ENCODE results near the gene PKIB. TPM values are rescaled to one million over a fixed set of nuclear protein-coding genes. Genes with fewer than 3 reads are reported as not detected.
"Not testable (repeated sequence)": the region's sequence is repeated elsewhere in the genome, so short reads cannot be mapped to it uniquely, and the experiment has no call there.

Gene PKIB
- total RNA-seq, result 1 to 10 TPM in 1 of 2 experiments, under 1 TPM in 1; 0.78 to 1.3 TPM

- H3K4me1 Mint-ChIP-seq, result peaks cover 12% of the 10 kb centered on the region
- peak within 1 kb of the TSS; percentile 93 for H3K4me3 Mint-ChIP-seq
- peak within 1 kb of the TSS; percentile 2 for H3K27ac Mint-ChIP-seq
- ATAC-seq (ENCODE audit: low read depth) (peak; percentile 95), DNase-seq (peak; percentile 67)
- POLR2A ChIA-PET, result no interaction called here
- no peaks in the 10 kb centered on the region for H3K36me3 Mint-ChIP-seq
- H3K27me3 Mint-ChIP-seq, result peaks cover 35% of the 10 kb centered on the region
- H3K9me3 Mint-ChIP-seq, result no peaks in the 10 kb centered on the region
Measured at GRCh38 chr6:122609881-122610689, at the start of gene PKIB. Gene PKIB, plus strand, starts transcription at chr6:122610405. Its CDS starts 107,390 bp downstream, at chr6:122717795.

DNA sequence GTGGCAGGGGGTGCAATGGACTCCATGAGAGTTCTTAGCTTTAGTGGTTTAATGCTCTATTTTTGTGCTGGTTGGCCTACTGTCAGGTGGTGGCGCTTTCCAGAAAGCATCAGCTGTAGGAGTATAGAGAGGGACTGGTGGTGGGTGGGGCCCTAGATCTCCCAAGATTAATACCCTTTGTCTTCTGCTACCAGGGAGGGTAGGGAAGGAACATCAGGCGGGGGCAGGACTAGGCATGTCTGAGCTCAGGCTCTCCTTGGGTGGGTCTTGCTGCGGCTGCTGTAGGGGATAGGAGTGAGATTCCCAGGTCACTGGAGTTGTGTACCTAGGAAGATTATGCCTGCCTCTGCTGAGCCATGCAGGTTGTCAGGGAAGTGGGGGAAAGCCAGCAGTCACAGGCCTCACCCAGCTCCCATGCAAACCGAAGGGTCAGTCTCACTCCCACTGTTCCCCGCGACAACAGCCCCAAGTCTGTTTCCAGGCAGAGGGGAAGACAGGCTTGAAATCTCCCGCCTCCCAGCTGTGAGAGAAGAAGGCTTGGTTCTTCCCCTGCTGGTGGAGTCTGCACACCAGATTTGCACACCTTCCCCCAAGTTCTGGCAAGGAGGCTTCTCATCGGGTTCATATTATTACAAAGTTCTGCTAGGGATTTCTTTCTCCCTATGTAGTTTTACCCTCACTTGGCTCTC, 46.7 kb upstream of the PKIB start:
- POLR2A ChIA-PET, result no interaction called here
- peaks cover 7% of the 10 kb centered on the region for H3K9me3 Mint-ChIP-seq
- ATAC-seq (ENCODE audit: low read depth), result no peak
- H3K4me1 Mint-ChIP-seq, result peaks cover 3% of the 10 kb centered on the region
- no peak for DNase-seq
- no peak overlapping the region for H3K4me3 Mint-ChIP-seq
- peaks cover 1% of the 10 kb centered on the region for H3K36me3 Mint-ChIP-seq
- H3K27ac Mint-ChIP-seq, result no peak overlapping the region
- H3K27me3 Mint-ChIP-seq, result peaks cover 2% of the 10 kb centered on the region

DNA sequence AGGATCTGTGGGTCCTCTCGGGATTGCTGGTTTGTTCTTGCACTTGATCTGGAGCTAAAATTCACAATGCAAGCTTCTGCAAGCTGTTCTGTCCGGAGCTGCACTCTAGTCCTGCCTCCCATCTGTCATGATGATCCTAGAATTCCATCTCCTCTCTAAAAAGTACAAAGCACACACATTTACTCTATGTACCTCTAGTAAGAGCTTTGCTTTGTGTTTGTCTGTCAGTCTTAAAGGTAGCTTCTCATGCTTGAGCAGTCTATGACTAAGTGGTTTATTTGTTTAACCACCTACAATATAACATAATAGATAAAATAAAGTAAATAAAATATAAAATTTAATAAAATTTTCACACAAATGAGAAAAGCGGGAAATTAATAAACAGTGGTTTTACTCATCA, 46.0 kb upstream of the PKIB start:
- peaks cover 1% of the 10 kb centered on the region for H3K36me3 Mint-ChIP-seq

DNA sequence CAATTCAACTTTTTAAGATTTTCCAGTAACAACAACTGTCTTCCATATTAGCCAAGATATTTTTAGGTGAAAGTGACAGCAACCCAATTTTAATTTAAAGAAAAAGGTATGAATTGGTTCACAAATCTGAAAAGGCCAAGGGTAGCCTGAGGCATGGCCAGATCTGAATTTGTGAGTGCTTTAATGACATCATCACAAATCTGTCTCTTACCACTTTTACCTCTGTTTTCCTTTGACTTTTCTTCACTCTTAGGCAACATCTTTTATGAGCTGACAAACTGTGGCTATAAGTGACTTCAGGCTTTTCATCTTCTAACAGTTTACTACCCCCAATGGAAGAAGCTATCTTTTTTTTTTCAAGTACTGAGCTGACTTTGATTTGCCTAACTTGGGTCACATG, 44.5 kb upstream of the PKIB start:
- DNase-seq (no peak), ATAC-seq (ENCODE audit: low read depth) (no peak)
- POLR2A ChIA-PET, result no interaction called here
- Mint-ChIP-seq H3K4me1 (peaks cover 4% of the 10 kb centered on the region), H3K36me3 (peaks cover 1% of the 10 kb centered on the region), H3K9me3 (peaks cover 2% of the 10 kb centered on the region), H3K4me3 (no peak overlapping the region), H3K27ac (no peak overlapping the region), H3K27me3 (peaks cover 5% of the 10 kb centered on the region)

More for the DNA sequence above, 46.0 kb upstream of the PKIB start:
- peaks cover 5% of the 10 kb centered on the region for H3K9me3 Mint-ChIP-seq
- DNase-seq (no peak), ATAC-seq (ENCODE audit: low read depth) (no peak)
- H3K27me3 Mint-ChIP-seq, result peaks cover 2% of the 10 kb centered on the region
- H3K4me3 Mint-ChIP-seq, result no peak overlapping the region
- H3K27ac Mint-ChIP-seq, result no peak overlapping the region
- POLR2A ChIA-PET, result no interaction called here
- peaks cover 4% of the 10 kb centered on the region for H3K4me1 Mint-ChIP-seq

DNA sequence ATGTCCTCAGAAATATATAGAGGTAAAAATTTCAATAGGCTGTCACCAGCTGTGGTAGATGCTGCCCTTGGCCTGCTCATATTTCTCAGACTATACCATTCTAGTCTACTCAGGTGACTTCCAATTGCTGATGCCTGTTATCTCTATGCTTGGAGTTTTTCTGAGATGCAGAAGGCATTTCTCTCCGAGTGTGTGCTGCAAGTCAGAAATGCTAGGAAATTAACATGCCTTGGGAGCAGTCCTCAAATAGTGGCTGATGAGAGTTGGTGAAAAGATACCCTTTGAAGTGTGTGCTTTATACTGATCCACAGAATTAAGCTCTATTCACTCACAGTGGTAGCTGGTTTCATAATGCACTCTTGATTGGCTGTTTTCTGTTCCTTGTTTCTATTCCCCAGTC, 43.2 kb upstream of the PKIB start:
- H3K27me3 Mint-ChIP-seq, result peaks cover 4% of the 10 kb centered on the region
- no peaks in the 10 kb centered on the region for H3K36me3 Mint-ChIP-seq
- DNase-seq (no peak), ATAC-seq (ENCODE audit: low read depth) (no peak)
- H3K4me3 Mint-ChIP-seq, result no peak overlapping the region
- POLR2A ChIA-PET, result no interaction called here
- H3K4me1 Mint-ChIP-seq, result peaks cover 8% of the 10 kb centered on the region
- no peak overlapping the region for H3K27ac Mint-ChIP-seq
- peaks cover 1% of the 10 kb centered on the region for H3K9me3 Mint-ChIP-seq

- H3K27me3 Mint-ChIP-seq, result peaks cover 4% of the 10 kb centered on the region
Measured at GRCh38 chr6:122568350-122568749, 41.9 kb upstream of the PKIB start.

GRCh38 chr6:122568797-122569221, 41.4 kb upstream of the PKIB start:
- DNase-seq, result no peak
- ATAC-seq (ENCODE audit: low read depth), result no peak
- H3K4me1 Mint-ChIP-seq, result peaks cover 10% of the 10 kb centered on the region
- no peaks in the 10 kb centered on the region for H3K36me3 Mint-ChIP-seq
- H3K9me3 Mint-ChIP-seq, result peaks cover 2% of the 10 kb centered on the region
- peaks cover 4% of the 10 kb centered on the region for H3K27me3 Mint-ChIP-seq
- POLR2A ChIA-PET, result no interaction called here
- no peak overlapping the region for H3K4me3 Mint-ChIP-seq
- H3K27ac Mint-ChIP-seq, result no peak overlapping the region

More at GRCh38 chr6:122568350-122568749, 41.9 kb upstream of the PKIB start:
- Mint-ChIP-seq H3K4me3 (no peak overlapping the region), H3K36me3 (no peaks in the 10 kb centered on the region), H3K4me1 (peaks cover 10% of the 10 kb centered on the region), H3K27ac (no peak overlapping the region), H3K9me3 (peaks cover 2% of the 10 kb centered on the region)
- POLR2A ChIA-PET, result no interaction called here
- ATAC-seq (ENCODE audit: low read depth) (no peak), DNase-seq (no peak)

DNA sequence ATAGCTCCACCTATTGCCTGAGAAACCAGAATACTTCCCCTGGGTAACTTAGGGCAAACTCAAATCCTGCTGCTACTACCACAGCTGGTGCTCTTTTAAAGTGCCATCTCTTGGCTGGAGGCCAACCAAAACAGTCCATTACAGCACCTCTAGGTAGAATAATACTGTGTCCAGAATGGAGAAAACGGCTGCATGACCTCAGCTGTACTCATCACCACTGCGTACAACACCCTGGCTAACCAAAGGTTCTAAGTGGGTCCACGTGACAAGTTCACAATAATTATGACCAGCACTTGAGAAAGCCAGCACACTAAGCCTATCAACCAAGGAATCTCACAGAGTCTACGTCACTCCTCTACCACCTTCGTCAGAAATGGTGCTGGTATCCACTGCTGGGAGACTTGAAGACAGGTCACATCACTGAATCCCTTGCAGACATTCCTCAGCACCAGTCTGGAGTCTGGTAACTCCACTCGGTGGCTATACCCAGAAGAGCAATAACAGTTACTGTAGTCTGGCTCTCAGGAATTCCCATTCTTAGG, 40.9 kb upstream of the PKIB start:
- Mint-ChIP-seq H3K4me3 (no peak overlapping the region), H3K27ac (no peak overlapping the region), H3K36me3 (no peaks in the 10 kb centered on the region), H3K27me3 (peaks cover 4% of the 10 kb centered on the region), H3K9me3 (peaks cover 2% of the 10 kb centered on the region), H3K4me1 (peaks cover 10% of the 10 kb centered on the region)
- POLR2A ChIA-PET, result no interaction called here
- no peak for ATAC-seq (ENCODE audit: low read depth)
- no peak for DNase-seq

GRCh38 chr6:122571888-122572287, 38.3 kb upstream of the PKIB start:
- POLR2A ChIA-PET, result no interaction called here
- Mint-ChIP-seq H3K9me3 (peaks cover 4% of the 10 kb centered on the region), H3K4me1 (peaks cover 10% of the 10 kb centered on the region), H3K36me3 (no peaks in the 10 kb centered on the region), H3K4me3 (no peak overlapping the region), H3K27me3 (peaks cover 4% of the 10 kb centered on the region), H3K27ac (no peak overlapping the region)
- DNase-seq, result no peak
- no peak for ATAC-seq (ENCODE audit: low read depth)

DNA sequence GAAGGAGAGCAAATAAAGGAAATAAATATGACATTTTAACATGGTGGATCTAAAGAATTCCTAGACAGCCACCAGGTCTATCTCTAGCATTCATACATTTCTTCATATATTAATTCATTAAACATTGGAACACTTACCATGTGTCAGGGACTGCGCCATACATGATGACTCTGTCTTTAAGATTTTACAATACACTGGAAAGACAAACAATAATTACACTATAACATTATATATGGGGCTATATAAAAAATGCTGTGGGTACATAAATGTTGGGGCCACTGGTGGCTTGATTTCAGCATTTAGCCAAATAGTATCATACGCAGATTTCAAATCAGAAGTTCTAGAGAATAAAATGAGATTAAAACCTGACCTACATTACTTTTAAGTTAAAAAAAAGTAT, 33.3 kb upstream of the PKIB start:
- H3K4me1 Mint-ChIP-seq, result peaks cover 2% of the 10 kb centered on the region
- POLR2A ChIA-PET, result no interaction called here
- peaks cover 11% of the 10 kb centered on the region for H3K9me3 Mint-ChIP-seq
- no peak for DNase-seq
- H3K27me3 Mint-ChIP-seq, result peaks cover 3% of the 10 kb centered on the region
- no peak for ATAC-seq (ENCODE audit: low read depth)
- no peak overlapping the region for H3K27ac Mint-ChIP-seq
- H3K36me3 Mint-ChIP-seq, result no peaks in the 10 kb centered on the region
- no peak overlapping the region for H3K4me3 Mint-ChIP-seq

DNA sequence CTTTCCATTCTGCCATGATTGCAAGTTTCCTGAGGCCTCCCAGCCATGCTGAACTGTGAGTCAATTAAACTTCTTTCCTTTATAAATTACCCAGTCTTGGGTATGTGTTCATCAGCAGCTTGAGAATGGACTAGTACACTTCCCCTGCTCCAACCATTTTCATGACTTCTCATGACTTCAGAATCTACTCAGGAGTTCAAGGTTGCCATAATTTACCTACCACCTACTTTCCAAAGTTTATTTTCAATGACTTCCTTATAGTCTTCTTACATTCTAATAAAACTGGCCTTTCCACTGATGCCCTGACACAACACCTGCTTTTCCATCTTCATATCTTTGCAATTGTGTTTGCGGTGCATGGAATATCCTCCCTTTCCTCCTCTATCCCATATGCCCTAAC, 31.2 kb upstream of the PKIB start:
- DNase-seq (no peak), ATAC-seq (ENCODE audit: low read depth) (no peak)
- Mint-ChIP-seq H3K36me3 (no peaks in the 10 kb centered on the region), H3K27ac (no peak overlapping the region), H3K4me1 (no peaks in the 10 kb centered on the region), H3K27me3 (peaks cover 3% of the 10 kb centered on the region), H3K9me3 (peaks cover 10% of the 10 kb centered on the region), H3K4me3 (no peak overlapping the region)
- POLR2A ChIA-PET, result no interaction called here

- Mint-ChIP-seq H3K27ac (no peak overlapping the region), H3K36me3 (no peaks in the 10 kb centered on the region), H3K4me1 (no peaks in the 10 kb centered on the region), H3K27me3 (peaks cover 3% of the 10 kb centered on the region), H3K4me3 (no peak overlapping the region), H3K9me3 (peaks cover 10% of the 10 kb centered on the region)
- no peak for DNase-seq
- POLR2A ChIA-PET, result no interaction called here
- ATAC-seq (ENCODE audit: low read depth), result no peak
Measured at GRCh38 chr6:122580737-122581136, 29.5 kb upstream of the PKIB start.

GRCh38 chr6:122589115-122589514, 21.1 kb upstream of the PKIB start:
- no peak overlapping the region for H3K27ac Mint-ChIP-seq
- no peak for ATAC-seq (ENCODE audit: low read depth)
- H3K4me3 Mint-ChIP-seq, result no peak overlapping the region
- no peaks in the 10 kb centered on the region for H3K9me3 Mint-ChIP-seq
- no peaks in the 10 kb centered on the region for H3K4me1 Mint-ChIP-seq
- POLR2A ChIA-PET, result no interaction called here
- peaks cover 12% of the 10 kb centered on the region for H3K27me3 Mint-ChIP-seq
- no peak for DNase-seq
- no peaks in the 10 kb centered on the region for H3K36me3 Mint-ChIP-seq

DNA sequence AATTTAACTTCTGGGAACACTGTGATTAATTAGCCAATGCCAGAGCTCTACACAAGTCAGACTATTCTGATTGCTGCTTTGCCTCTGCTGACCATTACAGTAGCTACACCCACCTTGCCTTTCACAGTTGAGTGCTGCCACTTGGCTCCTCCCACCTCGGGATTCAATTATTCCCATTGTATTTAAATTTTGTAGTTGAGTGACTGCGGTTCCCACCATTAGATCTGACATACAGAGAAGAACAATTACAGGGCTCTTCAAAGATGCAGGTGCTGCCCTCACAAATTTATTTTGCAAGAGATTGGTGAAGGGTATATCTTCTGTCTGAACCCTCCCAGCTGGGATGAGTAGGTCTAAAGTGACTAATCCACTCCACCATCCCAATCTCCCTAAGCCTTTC, 11.9 kb upstream of the PKIB start:
- H3K27ac Mint-ChIP-seq; DNase-seq; POLR2A ChIA-PET; H3K27me3 Mint-ChIP-seq; H3K9me3 Mint-ChIP-seq; H3K4me1 Mint-ChIP-seq; ATAC-seq (ENCODE audit: low read depth); H3K36me3 Mint-ChIP-seq; H3K4me3 Mint-ChIP-seq: not testable (repeated sequence)
